Right cardiac atrium (tissue), 5 donors: ENCODE results near the gene ABCB8. TPM values are rescaled to one million over a fixed set of nuclear protein-coding genes. Genes with fewer than 3 reads are reported as not detected.

ENCODE experiments used
- ATAC-seq, 2 donors: fragments of 200-7000 bp; cut with Tn5 transposase; one replicate each; pipeline versions ENCODE4 v1.8.0 to v1.9.1; 2020; ENCODE audit warnings: moderate library complexity in 2 of 2, mild to moderate bottlenecking in 1 of 2
- DNase-seq, 3 donors: peaks; one replicate each; pipeline ENCODE4 v3.0.0-alpha.2; 2020
- H3K27ac ChIP-seq: one replicate; pipeline ENCODE4 v1.5.1; 2013; ENCODE audit warnings: mild to moderate bottlenecking, low read length, control low read depth, moderate library complexity
- H3K27me3 ChIP-seq: one replicate; pipeline ENCODE4 v1.6.1; 2013; ENCODE audit not compliant: control insufficient read depth, insufficient read depth
- H3K4me1 ChIP-seq: one replicate; pipeline ENCODE4 v1.6.1; 2013; ENCODE audit warnings: low read length; ENCODE audit not compliant: control insufficient read depth, insufficient read depth
- H3K4me3 ChIP-seq: one replicate; pipeline ENCODE4 v1.5.1; 2013; ENCODE audit warnings: low read length, control low read depth
- H3K9me3 ChIP-seq: one replicate; pipeline ENCODE4 v1.6.1; 2013; ENCODE audit warnings: low read length; ENCODE audit not compliant: control insufficient read depth
- WGBS: extraction: QIAGEN DNeasy Blood & Tissue Kit; methylation state at CpG from one replicate; pipeline ENCODE4 v1.1.7; 2013; 5-methylcytosine and 5-hydroxymethylcytosine counted together
- intact Hi-C, 4 donors: fragments of 100-400 bp; cut with DNase I; formaldehyde crosslinking; loops; one replicate each; pipeline versions ENCODE4 v1.11.0 to v1.14.0; 2022 to 2023
- polyA plus RNA-seq: library from polyadenylated mRNA; stranded (reverse); fragments of 200-250 nt; gene quantifications from one replicate; pipeline ENCODE4 v1.2.3, GENCODE V29; 2013
- total RNA-seq, 4 donors: library from RNA; stranded (reverse); fragmentation: NEBNext Ultra II Directional; extraction: Animal tissue kit (Norgen Biotek cat#: 25700); gene quantifications; one replicate each; pipeline ENCODE4 v1.2.1, GENCODE V29; 2021
- donor health status: healthy with polysubstance abuse.
- donor health status: DM: no; HTN: yes; CAD: no.
- donor health status: DM: no; HTN: no; CAD: no.
- donor health status: DM: no; HTN: yes; CAD: no; lungs with severe emphysema.
- donor health status: DM: yes; HTN: yes; CAD: no.

Gene ABCB8
- total and polyA plus RNA-seq, 5 donors = 19.6 to 24.5 (median 22.6) TPM

DNA sequence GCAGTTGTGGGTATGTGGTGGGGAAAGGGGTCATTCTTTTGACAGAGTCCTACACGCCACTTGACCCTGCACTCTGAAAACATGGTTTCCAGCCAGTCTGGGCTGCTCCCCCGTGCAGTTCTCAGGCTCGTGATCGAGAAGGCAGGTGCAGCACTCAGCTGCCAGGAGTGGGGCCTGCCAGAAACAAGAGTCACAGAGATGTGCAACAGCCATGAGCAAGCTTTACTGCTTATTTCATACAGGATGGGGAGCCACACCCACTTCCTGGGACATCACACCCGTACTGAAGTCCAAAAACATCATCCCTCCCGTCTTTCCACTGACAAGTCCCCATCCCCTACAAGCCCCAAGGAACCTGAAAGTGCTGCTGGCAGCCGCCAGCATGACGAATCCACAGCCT is 13.3 kb upstream of the ABCB8 start:
- no peaks in the 10 kb centered on the region for H3K27me3 ChIP-seq
- intact Hi-C loops = loop anchor here in 1 of 4 donors (10.0 kb wide), 1 partner anchor 100 kb away; no protein-coding TSS in a partner anchor
- ATAC-seq = no peak
- DNase-seq = peak in 1 of 3 donors; percentile 37
- H3K4me3 ChIP-seq = no peak overlapping the region
- WGBS = 77% methylated on average over 8 of the region's 8 CpGs
- H3K4me1 ChIP-seq = peaks cover 8% of the 10 kb centered on the region
- no peak overlapping the region for H3K27ac ChIP-seq
- no peaks in the 10 kb centered on the region for H3K9me3 ChIP-seq

DNA sequence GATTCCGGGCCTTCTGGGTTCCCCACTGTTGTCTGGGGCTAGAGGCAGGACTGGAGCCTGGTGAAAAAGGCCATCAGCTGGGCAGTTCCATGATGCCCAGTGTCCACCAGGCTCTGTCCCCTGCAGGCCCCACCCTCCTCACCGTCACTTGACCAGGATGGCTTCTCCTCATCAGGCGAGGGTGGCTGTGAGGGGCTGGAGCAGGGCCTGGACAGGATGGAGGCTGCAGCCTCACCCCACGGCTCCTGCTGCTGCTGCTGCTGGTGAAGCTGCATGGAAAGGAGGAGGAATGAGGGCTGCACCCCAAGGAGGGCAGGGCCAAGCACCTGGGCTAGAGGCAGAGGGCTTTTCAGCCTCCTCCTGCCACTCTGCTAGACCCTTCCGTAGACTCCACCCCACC is 12.3 kb upstream of the ABCB8 start:
- peak in 1 of 3 donors; percentile 48 for DNase-seq
- Histone ChIP-seq H3K27me3 (no peaks in the 10 kb centered on the region), H3K4me3 (no peak overlapping the region)

DNA sequence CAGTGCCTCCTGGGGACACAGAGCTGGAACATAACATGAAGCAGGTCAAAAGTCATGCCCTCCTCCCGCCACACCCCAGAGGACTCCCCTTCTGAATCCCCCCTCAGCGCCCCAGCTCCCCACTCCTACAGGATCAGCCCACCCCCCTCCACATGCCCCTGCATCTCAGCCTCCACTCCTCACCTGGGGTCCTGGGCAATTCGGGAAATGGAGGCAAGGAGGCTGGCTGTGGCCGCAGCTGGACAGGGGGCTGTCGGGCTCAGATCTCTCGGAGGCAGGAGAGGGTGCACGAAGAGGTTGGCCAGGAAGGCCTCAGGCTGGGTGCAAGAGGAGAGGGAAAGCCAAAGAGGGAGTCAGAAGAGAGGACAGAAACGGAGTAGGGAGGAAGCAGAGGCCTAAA is 11.7 kb upstream of the ABCB8 start:
- H3K4me3 ChIP-seq = no peak overlapping the region
- DNase-seq (peak in 1 of 3 donors; percentile 53), ATAC-seq (peak in 1 of 2 donors; percentile 0)
- 83% methylated on average over 8 of the region's 8 CpGs for WGBS
- H3K27ac ChIP-seq = no peak overlapping the region
- peaks cover 8% of the 10 kb centered on the region for H3K4me1 ChIP-seq
- no peaks in the 10 kb centered on the region for H3K27me3 ChIP-seq
- intact Hi-C loops = loop anchor here in 1 of 4 donors (10.0 kb wide), 1 partner anchor 98 kb away; no protein-coding TSS in a partner anchor
- H3K9me3 ChIP-seq = no peaks in the 10 kb centered on the region

More for the DNA sequence above, 12.3 kb upstream of the ABCB8 start:
- no peak overlapping the region for H3K27ac ChIP-seq
- ATAC-seq = peak in 1 of 2 donors; percentile 11
- intact Hi-C loops = loop anchor here in 1 of 4 donors (10.0 kb wide), 1 partner anchor 99 kb away; no protein-coding TSS in a partner anchor
- H3K4me1 ChIP-seq = peaks cover 8% of the 10 kb centered on the region
- no peaks in the 10 kb centered on the region for H3K9me3 ChIP-seq
- WGBS = 74% methylated on average over 5 of the region's 5 CpGs

DNA sequence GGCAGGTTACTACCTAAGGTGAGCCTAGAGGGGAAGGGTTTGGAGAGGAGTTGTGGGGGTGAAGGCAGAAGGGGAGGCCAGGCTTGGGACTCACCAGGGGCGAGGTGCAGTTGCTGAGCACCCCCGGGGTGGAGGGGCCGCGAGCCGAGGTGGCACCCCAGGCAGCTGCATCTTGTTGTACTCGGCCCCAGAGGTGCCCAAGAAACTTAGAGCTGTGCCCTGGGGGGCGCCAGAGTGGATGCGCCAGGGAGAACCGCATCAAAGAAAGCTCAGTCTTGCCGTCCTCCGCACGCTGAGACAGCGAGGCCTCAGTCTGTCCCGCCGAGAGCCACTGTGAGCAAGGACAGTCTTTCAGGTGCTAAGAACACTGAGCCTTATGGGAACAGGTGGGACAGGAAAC is 11.3 kb upstream of the ABCB8 start:
- ATAC-seq (peak in 1 of 2 donors; percentile 3), DNase-seq (peak in 1 of 3 donors; percentile 37)
- WGBS = 80% methylated on average over 15 of the region's 15 CpGs
- H3K9me3 ChIP-seq = no peaks in the 10 kb centered on the region
- intact Hi-C loops = loop anchor here in 1 of 4 donors (10.0 kb wide), 1 partner anchor 98 kb away; no protein-coding TSS in a partner anchor
- no peaks in the 10 kb centered on the region for H3K27me3 ChIP-seq
- H3K27ac ChIP-seq = no peak overlapping the region
- H3K4me1 ChIP-seq = peaks cover 8% of the 10 kb centered on the region
- no peak overlapping the region for H3K4me3 ChIP-seq

DNA sequence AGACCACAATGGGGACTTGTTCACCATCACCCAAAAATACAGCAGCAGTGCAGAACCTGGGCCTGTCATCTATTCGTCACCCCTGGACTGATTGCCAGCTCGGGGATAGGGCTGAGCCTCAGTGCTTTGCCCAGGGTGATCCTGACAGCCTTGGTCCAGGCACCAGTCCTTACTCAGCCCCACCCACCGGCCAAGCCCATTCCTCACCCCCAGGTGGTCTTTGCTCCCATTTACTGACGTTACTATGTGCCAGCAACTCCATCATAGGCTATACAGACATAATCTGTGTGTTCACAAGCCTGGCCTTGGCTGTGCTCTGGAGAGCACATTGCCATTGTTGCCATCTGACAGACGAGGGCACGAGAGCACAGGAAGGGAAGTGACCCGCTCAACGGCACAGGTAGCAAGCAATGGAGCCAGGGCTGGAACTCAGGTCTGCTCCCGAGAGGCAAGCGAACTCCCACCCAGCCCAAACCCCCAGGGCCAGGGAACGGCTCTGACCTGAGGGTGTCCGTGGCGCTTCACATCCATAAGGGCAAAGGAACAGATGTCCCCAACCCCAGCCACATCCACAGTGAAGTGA is 10.8 kb upstream of the ABCB8 start:
- intact Hi-C loops = loop anchor here in 1 of 4 donors (10.0 kb wide), 1 partner anchor 97 kb away; no protein-coding TSS in a partner anchor
- H3K9me3 ChIP-seq = no peaks in the 10 kb centered on the region
- ATAC-seq (peak in 1 of 2 donors; percentile 9), DNase-seq (peak in 1 of 3 donors; percentile 45)
- H3K4me1 ChIP-seq = peaks cover 8% of the 10 kb centered on the region
- no peaks in the 10 kb centered on the region for H3K27me3 ChIP-seq
- no peak overlapping the region for H3K4me3 ChIP-seq
- no peak overlapping the region for H3K27ac ChIP-seq
- WGBS = 45% methylated on average over 13 of the region's 13 CpGs

DNA sequence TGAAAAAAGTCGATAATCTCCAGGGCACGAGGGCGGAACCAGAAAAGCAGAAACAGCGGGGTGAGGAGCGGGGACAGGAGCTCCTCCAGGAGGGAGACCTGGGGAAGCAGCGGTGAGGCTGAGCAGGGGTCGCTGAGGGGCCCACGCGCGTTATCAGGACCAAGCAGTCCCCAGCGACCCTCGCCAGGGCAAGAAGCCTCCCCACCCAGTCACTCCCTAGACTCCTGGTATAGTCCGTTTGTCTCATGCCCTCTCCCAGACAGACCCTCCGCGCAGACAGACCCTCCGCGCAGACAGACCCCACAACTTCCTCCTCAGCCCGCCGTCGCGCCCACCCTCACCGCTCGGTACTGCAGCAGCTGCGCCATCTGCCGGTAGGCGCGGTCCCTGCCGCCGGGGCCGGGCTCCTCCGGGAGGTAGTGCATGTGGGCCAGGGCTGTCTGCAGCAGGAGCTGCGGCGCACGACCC is 10.3 kb upstream of the ABCB8 start:
- no peaks in the 10 kb centered on the region for H3K9me3 ChIP-seq
- ATAC-seq = peak; percentile 52 to 58
- DNase-seq = peak; percentile 69 to 91 (median 91)
- H3K27me3 ChIP-seq = no peaks in the 10 kb centered on the region
- H3K4me3 ChIP-seq = no peak overlapping the region
- intact Hi-C loops = loop anchor here in 1 of 4 donors (10.0 kb wide), 1 partner anchor 97 kb away; no protein-coding TSS in a partner anchor
- peaks cover 8% of the 10 kb centered on the region for H3K4me1 ChIP-seq
- no peak overlapping the region for H3K27ac ChIP-seq
- WGBS = 3% methylated on average over 34 of the region's 34 CpGs

- peak in 2 of 3 donors; percentile 68 to 75 for DNase-seq
- H3K27ac ChIP-seq = no peak overlapping the region
- WGBS = under 1% methylated on average over 82 of the region's 82 CpGs
- no peaks in the 10 kb centered on the region for H3K27me3 ChIP-seq
- ATAC-seq = peak in 1 of 2 donors; percentile 0
- peak overlapping the region; percentile 1 for H3K4me3 ChIP-seq
- peaks cover 8% of the 10 kb centered on the region for H3K4me1 ChIP-seq
- no peaks in the 10 kb centered on the region for H3K9me3 ChIP-seq
- intact Hi-C loops = loop anchor here in 1 of 4 donors (10.0 kb wide), 1 partner anchor 96 kb away; no protein-coding TSS in a partner anchor
Observed at GRCh38 chr7:151018421-151019129, 9.7 kb upstream of the ABCB8 start.

DNA sequence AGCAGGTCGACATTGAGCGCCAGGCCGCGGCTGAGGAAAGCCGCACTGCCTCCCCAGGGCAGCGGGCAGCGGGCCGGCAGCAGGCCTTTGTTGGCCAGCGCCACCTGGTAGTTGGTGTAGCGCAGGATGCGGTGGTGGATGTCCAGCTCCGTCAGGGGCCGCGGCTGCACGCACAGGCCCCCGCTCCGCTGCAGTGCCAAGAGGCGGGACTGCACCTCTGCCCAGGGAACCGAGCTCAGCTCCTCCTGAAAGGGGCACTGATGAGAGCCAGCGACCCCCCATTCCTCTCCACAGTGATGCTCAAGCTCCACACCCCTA is 9.2 kb upstream of the ABCB8 start:
- Histone ChIP-seq H3K27ac (no peak overlapping the region), H3K4me3 (peak overlapping the region; percentile 1), H3K9me3 (no peaks in the 10 kb centered on the region), H3K4me1 (peaks cover 8% of the 10 kb centered on the region), H3K27me3 (no peaks in the 10 kb centered on the region)
- ATAC-seq = no peak
- WGBS = 24% methylated on average over 20 of the region's 20 CpGs
- DNase-seq = no peak
- intact Hi-C loops = loop anchor here in 1 of 4 donors (10.0 kb wide), 1 partner anchor 96 kb away; no protein-coding TSS in a partner anchor

GRCh38 chr7:151020231-151020630 is 8.0 kb upstream of the ABCB8 start:
- ATAC-seq = no peak
- no peak overlapping the region for H3K4me3 ChIP-seq
- 46% methylated on average over 7 of the region's 7 CpGs for WGBS
- H3K27me3 ChIP-seq = no peaks in the 10 kb centered on the region
- no peaks in the 10 kb centered on the region for H3K9me3 ChIP-seq
- H3K4me1 ChIP-seq = peaks cover 8% of the 10 kb centered on the region
- intact Hi-C loops = loop anchor here in 2 of 4 donors (10.0 kb wide), 2 partner anchors 65 to 95 kb away; partner anchors contain the start of genes AGAP3 (in 1 of the 2), FASTK (in 1 of the 2) and TMUB1 (in 1 of the 2)
- H3K27ac ChIP-seq = no peak overlapping the region
- DNase-seq = peak in 1 of 3 donors; percentile 47

GRCh38 chr7:151023232-151023631 is 5.0 kb upstream of the ABCB8 start:
- H3K4me1 ChIP-seq = peaks cover 7% of the 10 kb centered on the region
- DNase-seq (no peak), ATAC-seq (no peak)
- no peaks in the 10 kb centered on the region for H3K27me3 ChIP-seq
- no peak overlapping the region for H3K27ac ChIP-seq
- 54% methylated on average over 10 of the region's 10 CpGs for WGBS
- H3K4me3 ChIP-seq = no peak overlapping the region
- intact Hi-C loops = loop anchor here in 2 of 4 donors (10.0 kb wide), 2 partner anchors 62 to 92 kb away; partner anchors contain the start of genes AGAP3 (in 1 of the 2), FASTK (in 1 of the 2) and TMUB1 (in 1 of the 2)
- no peaks in the 10 kb centered on the region for H3K9me3 ChIP-seq
